GM18861 (cell line): ENCODE data around the gene NHS.
"Not testable (repeated sequence)": the region's sequence is repeated elsewhere in the genome, so short reads cannot be mapped to it uniquely, and the experiment has no call there.

Experiments
- ATAC-seq: cut with Tn5 transposase; IDR thresholded peaks from one replicate; pipeline ENCODE4 v1.9.1; 2021; ENCODE audit not compliant: unreplicated experiment

Gene NHS

GRCh38 chrX:17494216-17494615 lies 119.2 kb downstream of the NHS start:
- ATAC-seq, result no peak

DNA sequence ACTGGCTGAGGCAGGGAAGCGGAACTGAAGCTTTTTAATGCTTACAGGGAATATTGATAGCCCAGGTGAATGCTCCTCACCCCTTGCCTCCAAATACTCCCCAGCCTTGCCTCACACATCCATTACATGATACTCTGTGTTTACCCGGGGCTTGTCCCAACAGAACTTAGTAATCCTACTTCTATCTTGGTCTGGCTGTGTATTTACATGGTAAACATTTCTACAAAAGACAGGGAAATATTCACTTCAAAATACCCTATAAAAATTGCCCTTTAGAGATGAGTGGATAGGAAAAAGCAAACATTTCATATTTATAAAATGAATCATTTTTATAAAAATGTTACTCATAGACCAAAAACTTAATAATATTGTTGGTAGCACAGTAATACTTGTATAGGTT lies 120.1 kb downstream of the NHS start:
- no peak for ATAC-seq

DNA sequence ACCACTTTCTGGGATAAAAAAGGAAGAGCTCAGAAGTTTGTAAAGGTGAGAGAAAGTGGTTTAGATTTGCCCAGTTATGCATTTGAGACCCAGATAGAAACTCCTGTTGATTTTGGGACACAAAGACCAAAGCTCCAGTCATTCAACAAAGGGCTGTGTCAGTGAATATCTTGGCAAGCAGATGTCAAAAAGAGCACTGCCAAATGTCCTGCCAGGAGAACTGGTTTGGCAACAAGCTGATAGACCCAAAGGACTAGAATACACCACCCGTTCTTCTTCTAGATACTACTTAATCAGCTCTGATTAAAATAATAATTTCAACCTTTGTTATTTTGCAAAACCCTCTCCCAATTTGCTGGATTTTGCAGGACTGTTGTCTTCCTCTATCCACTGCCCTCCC lies 121.4 kb downstream of the NHS start:
- ATAC-seq, result no peak

- ATAC-seq, result no peak
Observed at GRCh38 chrX:17497193-17497592, 122.2 kb downstream of the NHS start.

- ATAC-seq, result no peak
Observed at GRCh38 chrX:17499512-17499911, 124.5 kb downstream of the NHS start.

GRCh38 chrX:17500145-17500579 lies 125.2 kb downstream of the NHS start:
- no peak for ATAC-seq

- no peak for ATAC-seq
Observed at GRCh38 chrX:17501746-17502145, 126.7 kb downstream of the NHS start.

- not testable (repeated sequence) for ATAC-seq
Observed at GRCh38 chrX:17506352-17506751, 131.4 kb downstream of the NHS start.

- ATAC-seq, result no peak
Observed at GRCh38 chrX:17511556-17511955, 136.6 kb downstream of the NHS start.

- ATAC-seq, result no peak
Observed at GRCh38 chrX:17519358-17519757, 144.4 kb downstream of the NHS start.

GRCh38 chrX:17520016-17520615 lies 145.1 kb downstream of the NHS start:
- ATAC-seq, result no peak

- ATAC-seq, result no peak
Observed at GRCh38 chrX:17521871-17522693, 147.1 kb downstream of the NHS start.

- ATAC-seq, result no peak
Observed at GRCh38 chrX:17525266-17525665, 150.3 kb downstream of the NHS start.

- no peak for ATAC-seq
Observed at GRCh38 chrX:17525762-17526555, 151.0 kb downstream of the NHS start.

DNA sequence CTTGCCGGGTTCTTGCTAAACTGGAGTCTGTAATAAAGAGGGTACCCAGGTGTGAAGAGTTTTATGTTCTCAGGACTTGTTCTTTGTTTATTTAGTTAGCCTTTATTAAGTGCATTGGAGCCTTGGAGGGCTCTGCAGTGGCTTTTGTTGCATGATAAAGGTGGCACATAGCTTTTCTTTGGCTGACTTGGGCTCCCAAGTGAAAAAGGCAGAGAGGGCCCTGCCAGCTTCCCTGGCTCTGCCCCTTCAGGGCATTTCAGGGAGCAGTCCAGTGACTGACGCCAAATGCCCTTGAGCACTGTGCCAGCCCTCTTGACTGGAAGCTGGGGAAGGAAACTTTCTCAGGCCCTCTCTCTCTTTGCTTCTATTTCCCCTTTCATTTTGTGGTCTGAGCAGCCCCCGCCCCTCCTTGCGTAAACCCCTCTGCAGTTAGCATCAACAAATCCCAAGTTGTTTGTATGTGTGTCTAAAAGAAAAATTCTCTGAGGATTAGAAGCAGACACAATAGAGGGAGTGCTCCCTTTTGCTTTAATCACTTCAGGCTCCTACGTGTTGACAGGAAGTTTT lies 152.2 kb downstream of the NHS start:
- no peak for ATAC-seq

DNA sequence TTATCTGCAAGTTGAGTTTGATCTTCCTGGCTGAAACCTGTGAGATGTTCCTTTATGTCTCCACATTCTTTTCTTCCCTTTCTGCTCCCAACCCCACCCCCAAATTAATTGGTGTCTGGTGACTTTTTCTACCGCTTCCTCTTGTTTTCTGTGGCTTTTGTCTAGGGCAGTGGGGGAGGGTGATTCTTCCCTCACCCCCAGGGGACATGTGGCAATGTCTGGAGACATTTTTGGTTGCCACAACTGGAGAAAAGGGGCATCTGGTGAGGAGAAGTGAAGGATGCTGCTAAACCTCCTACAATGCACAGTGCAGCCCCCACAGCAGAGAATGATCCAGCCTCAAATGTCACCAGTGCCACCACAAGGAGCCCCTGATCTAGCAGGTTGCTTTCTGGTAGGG lies 152.9 kb downstream of the NHS start:
- ATAC-seq, result no peak

GRCh38 chrX:17529151-17529745 lies 154.2 kb downstream of the NHS start:
- no peak for ATAC-seq

DNA sequence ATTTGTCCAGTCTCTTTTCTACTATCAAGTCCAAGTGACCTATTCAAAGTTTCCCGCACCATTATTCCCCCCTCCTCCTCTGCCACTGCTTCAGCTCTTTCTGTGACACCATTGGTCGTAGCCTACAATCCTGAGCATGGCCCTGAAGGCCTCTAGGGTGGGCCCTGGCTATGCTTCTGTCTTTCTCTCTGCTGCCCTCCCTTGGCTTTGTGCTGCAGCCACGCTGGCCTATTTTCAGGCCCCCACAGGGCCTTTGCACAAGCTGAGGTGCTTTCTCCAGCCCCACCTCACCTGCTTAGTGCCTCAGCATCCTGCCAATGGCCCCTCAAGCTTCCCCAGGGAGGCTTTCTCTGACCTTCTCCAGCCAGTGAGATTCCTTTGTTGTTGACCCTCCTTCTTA lies 156.5 kb downstream of the NHS start:
- ATAC-seq, result no peak

GRCh38 chrX:17535229-17535628 lies 160.2 kb downstream of the NHS start:
- ATAC-seq, result peak; percentile 45

DNA sequence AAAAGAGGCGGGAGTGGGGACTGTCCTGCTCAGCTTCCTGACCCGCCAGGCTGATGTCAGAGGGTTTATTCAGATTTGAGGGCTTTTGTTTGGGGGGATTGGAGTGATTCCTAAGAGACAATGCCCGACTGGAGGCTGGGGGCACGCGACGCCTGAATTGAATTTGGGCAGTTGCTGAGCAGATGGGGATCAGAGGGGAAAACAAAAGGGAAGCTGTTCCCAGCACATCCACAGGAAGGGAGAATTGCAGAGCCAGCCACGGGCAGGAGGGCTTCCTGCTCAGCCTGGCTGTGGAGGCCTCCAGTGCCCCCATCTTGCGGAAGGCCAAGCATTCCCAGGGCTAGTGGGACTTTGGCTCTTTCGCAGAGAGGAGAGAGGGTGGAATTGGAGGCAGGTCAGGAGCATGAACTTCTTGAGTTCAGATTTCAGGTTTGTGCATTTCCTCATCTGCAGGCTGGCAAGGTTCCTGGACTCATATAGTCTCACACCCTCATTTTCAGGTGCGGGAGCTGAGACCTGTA lies 162.8 kb downstream of the NHS start:
- ATAC-seq, result no peak

DNA sequence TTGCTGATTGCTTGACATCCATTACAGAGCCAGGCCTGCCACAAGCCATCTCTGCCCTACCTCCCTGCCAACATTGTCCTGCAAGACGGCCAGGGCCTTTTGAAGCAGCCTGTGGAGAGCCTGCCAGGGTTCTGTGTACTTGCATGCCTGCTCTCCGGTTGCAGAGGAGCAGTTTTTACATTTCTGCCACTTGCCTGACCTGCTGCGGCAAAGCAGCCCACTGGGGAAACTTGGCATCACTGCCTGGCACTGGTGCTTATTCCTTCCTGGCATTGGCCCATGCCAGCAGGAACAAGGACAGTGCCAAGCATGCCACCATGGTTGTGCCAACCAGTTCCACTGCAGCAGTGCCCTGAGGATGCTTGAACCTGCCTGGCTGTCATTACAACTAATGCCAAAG lies 167.1 kb downstream of the NHS start:
- no peak for ATAC-seq
